ENCODE measurements around the gene MT2A. TPM values are rescaled to one million over a fixed set of nuclear protein-coding genes. Genes with fewer than 3 reads are reported as not detected.

The MT2A gene
- total and polyA plus RNA-seq, 10 of the 15 experiments (the other 5 are each of a cell fraction or from before 2014, with no cell fraction given): 7.3 to 271 (median 53.5) TPM

GRCh38 chr16:56637814-56638750 is 29.7 kb downstream of the MT2A start, which contains the start of gene MT1A (continued):
- TF ChIP-seq REST (IDR thresholded peaks at IDR 0.05; ENCODE audit: low read depth, low read length) (no peak), IRF5 (IDR thresholded peaks at IDR 0.05; ENCODE audit: borderline replicate concordance) (no peak), SPI1 (IDR thresholded peaks at IDR 0.05; ENCODE audit: borderline replicate concordance, insufficient read depth, low read depth, low read length) (no peak), ESRRA (IDR thresholded peaks at IDR 0.05; ENCODE audit: low read length) (no peak), IKZF2 (IDR thresholded peaks at IDR 0.05) (no peak), ELK1 (IDR thresholded peaks at IDR 0.05; ENCODE audit: low read depth, low read length) (no peak), CEBPB (IDR thresholded peaks at IDR 0.05; ENCODE audit: borderline replicate concordance in 1 of 2, low read depth in 2 of 2, low read length in 2 of 2) (no peak), HCFC1 (IDR thresholded peaks at IDR 0.05; ENCODE audit: low read length) (no peak), NR2F1 (conservative IDR thresholded peaks at IDR 0.05) (no peak)

Measured in GM12878 (cell line).